RWPE2 (cell line): ENCODE measurements around the gene SNX10.

Source experiments
- ATAC-seq: fragments of 200-7000 bp; cut with Tn5 transposase; 3 replicates; pipeline ENCODE4 v1.9.1; 2021; ENCODE audit warnings: low read depth
- DNase-seq: peaks from one replicate; pipeline ENCODE4 v3.0.0-alpha.2; 2020; ENCODE audit warnings: low spot score
- H3K27ac ChIP-seq: fragments of 450-650 bp; 2 replicates; pipeline ENCODE4 v1.5.1; 2017; ENCODE audit warnings: mild to moderate bottlenecking; ENCODE audit not compliant: poor library complexity, severe bottlenecking
- H3K27me3 ChIP-seq: fragments of 250-450 bp; sonication (Bioruptor Pico); 2 replicates; pipeline ENCODE4 v1.5.1; 2021; ENCODE audit warnings: mild to moderate bottlenecking, moderate library complexity; ENCODE audit not compliant: insufficient read depth, poor library complexity, severe bottlenecking
- H3K36me3 ChIP-seq: fragments of 250-450 bp; sonication (Bioruptor Pico); 2 replicates; pipeline ENCODE4 v1.5.1; 2020; ENCODE audit warnings: low read depth, mild to moderate bottlenecking, moderate library complexity
- H3K4me1 ChIP-seq: fragments of 250-450 bp; sonication (Bioruptor Pico); 2 replicates; pipeline ENCODE4 v1.5.1; 2021; ENCODE audit warnings: mild to moderate bottlenecking, moderate library complexity; ENCODE audit not compliant: insufficient read depth, poor library complexity, severe bottlenecking
- H3K4me3 ChIP-seq: fragments of 250-450 bp; sonication (Bioruptor Pico); 2 replicates; pipeline ENCODE4 v1.5.1; 2021; ENCODE audit warnings: mild to moderate bottlenecking, moderate library complexity; ENCODE audit not compliant: severe bottlenecking
- H3K9me3 ChIP-seq: fragments of 250-450 bp; sonication (Bioruptor Pico); 2 replicates; pipeline ENCODE4 v1.5.1; 2021; ENCODE audit warnings: mild to moderate bottlenecking, moderate library complexity; ENCODE audit not compliant: severe bottlenecking
- TF ChIP-seq, protein P1 (sequence below): fragments of 450-650 bp; IDR thresholded peaks from one replicate; pipeline ENCODE4 v1.5.1; 2017; ENCODE audit warnings: mild to moderate bottlenecking, moderate library complexity; ENCODE audit not compliant: poor library complexity, severe bottlenecking

The SNX10 gene

GRCh38 chr7:26295586-26295985, 3.9 kb downstream of the SNX10 start:
- Histone ChIP-seq H3K4me1 (peaks cover 3% of the 10 kb centered on the region), H3K9me3 (no peaks in the 10 kb centered on the region), H3K27ac (no peak overlapping the region), H3K4me3 (no peak overlapping the region), H3K36me3 (no peaks in the 10 kb centered on the region), H3K27me3 (no peaks in the 10 kb centered on the region)
- DNase-seq, result no peak
- no peak for ATAC-seq
- TF ChIP-seq, protein P1, sequence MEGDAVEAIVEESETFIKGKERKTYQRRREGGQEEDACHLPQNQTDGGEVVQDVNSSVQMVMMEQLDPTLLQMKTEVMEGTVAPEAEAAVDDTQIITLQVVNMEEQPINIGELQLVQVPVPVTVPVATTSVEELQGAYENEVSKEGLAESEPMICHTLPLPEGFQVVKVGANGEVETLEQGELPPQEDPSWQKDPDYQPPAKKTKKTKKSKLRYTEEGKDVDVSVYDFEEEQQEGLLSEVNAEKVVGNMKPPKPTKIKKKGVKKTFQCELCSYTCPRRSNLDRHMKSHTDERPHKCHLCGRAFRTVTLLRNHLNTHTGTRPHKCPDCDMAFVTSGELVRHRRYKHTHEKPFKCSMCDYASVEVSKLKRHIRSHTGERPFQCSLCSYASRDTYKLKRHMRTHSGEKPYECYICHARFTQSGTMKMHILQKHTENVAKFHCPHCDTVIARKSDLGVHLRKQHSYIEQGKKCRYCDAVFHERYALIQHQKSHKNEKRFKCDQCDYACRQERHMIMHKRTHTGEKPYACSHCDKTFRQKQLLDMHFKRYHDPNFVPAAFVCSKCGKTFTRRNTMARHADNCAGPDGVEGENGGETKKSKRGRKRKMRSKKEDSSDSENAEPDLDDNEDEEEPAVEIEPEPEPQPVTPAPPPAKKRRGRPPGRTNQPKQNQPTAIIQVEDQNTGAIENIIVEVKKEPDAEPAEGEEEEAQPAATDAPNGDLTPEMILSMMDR, result no peak

- no peaks in the 10 kb centered on the region for H3K9me3 ChIP-seq
- no peaks in the 10 kb centered on the region for H3K27me3 ChIP-seq
- no peak overlapping the region for H3K4me3 ChIP-seq
Measured at GRCh38 chr7:26298472-26299058, 6.9 kb downstream of the SNX10 start.

GRCh38 chr7:26305090-26305868, 13.6 kb downstream of the SNX10 start:
- no peaks in the 10 kb centered on the region for H3K36me3 ChIP-seq
- no peak for ATAC-seq
- no peaks in the 10 kb centered on the region for H3K27me3 ChIP-seq
- no peak for DNase-seq
- H3K27ac ChIP-seq, result no peak overlapping the region
- TF ChIP-seq, protein P1, result no peak
- H3K4me1 ChIP-seq, result no peaks in the 10 kb centered on the region
- H3K9me3 ChIP-seq, result no peaks in the 10 kb centered on the region
- H3K4me3 ChIP-seq, result no peak overlapping the region

More at GRCh38 chr7:26298472-26299058, 6.9 kb downstream of the SNX10 start:
- Histone ChIP-seq H3K27ac (no peak overlapping the region), H3K4me1 (no peaks in the 10 kb centered on the region), H3K36me3 (no peaks in the 10 kb centered on the region)
- DNase-seq (no peak), ATAC-seq (no peak)
- TF ChIP-seq, protein P1, result no peak

GRCh38 chr7:26305869-26306665, 14.4 kb downstream of the SNX10 start:
- Histone ChIP-seq H3K4me3 (no peak overlapping the region), H3K36me3 (no peaks in the 10 kb centered on the region), H3K27ac (no peak overlapping the region), H3K9me3 (no peaks in the 10 kb centered on the region), H3K4me1 (no peaks in the 10 kb centered on the region), H3K27me3 (no peaks in the 10 kb centered on the region)
- ATAC-seq (no peak), DNase-seq (no peak)
- TF ChIP-seq, protein P1, result no peak
